GM18870 (cell line): ENCODE data around the gene GTF2H4.

Source experiments
- ATAC-seq: cut with Tn5 transposase; IDR thresholded peaks from one replicate; pipeline ENCODE4 v1.9.1; 2021; ENCODE audit warnings: moderate library complexity; ENCODE audit not compliant: unreplicated experiment

Gene GTF2H4

DNA sequence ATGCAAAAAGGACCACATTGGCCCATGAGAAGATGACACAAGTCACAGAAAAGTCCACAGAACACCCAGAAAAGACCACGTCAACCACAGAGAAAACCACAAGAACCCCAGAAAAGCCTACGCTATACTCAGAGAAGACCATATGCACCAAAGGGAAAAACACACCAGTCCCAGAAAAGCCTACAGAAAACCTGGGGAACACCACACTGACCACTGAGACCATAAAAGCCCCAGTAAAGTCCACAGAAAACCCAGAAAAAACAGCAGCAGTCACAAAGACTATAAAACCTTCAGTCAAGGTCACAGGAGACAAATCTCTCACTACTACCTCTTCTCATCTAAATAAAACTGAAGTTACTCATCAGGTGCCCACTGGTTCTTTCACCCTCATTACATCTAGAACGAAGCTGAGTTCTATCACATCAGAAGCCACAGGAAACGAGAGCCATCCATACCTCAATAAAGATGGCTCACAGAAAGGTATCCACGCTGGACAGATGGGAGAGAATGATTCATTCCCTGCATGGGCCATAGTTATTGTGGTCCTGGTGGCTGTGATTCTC lies 44.0 kb downstream of the GTF2H4 start:
- ATAC-seq: no peak

- ATAC-seq: no peak
Measured at GRCh38 chr6:30954631-30955366, 46.8 kb downstream of the GTF2H4 start.

DNA sequence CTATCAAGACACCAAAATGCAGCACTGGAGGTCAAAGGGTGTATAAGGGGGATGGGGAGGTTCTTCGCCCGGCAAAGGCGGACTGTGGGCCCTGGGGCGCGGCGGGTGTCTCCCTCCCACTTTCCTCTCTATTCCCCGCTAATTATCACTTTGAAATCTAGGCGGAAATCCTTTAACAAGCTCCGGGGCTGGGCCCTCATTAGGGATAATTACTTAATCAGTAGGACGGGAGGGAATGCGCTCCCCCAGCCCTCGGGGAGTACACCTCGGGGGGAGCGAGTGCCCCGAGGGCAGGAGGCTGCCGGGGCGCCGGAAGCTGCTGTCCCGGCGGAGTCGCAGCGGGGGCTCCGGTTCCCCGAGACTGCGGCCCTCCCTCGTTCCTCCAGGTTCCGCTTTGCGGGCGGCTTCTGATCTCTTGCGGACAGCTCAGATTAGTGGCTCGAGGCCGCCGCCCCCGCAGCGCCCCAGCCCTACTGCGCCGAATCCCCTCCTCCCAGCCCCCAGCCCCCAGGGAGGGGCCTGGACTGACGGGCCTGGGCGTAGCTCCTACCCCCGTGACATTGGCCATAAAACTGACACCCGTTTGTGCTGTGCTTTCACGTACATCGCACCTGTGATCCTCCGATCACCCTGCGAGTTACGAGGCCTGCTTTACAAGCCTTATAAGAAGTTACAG lies 47.5 kb downstream of the GTF2H4 start:
- no peak for ATAC-seq

DNA sequence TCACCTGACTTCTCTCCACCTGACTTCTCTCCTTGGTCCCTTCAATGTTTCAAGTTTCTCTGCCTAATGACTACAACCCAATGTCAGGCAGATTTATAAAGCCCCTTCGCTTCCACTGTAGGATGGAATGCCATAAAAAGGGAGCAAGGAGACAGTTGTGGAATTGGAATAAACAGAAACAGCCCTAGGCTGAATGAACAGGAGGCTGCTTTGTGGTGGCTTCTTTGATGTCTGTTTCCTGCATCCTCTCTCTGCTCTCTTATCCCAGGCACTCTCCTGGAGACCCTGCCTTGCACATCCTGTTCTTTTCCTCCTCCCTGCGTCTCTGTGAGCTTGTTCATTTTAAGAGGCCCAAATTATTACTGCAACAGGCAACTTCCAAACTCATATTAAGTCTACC lies 49.7 kb downstream of the GTF2H4 start:
- ATAC-seq: no peak

DNA sequence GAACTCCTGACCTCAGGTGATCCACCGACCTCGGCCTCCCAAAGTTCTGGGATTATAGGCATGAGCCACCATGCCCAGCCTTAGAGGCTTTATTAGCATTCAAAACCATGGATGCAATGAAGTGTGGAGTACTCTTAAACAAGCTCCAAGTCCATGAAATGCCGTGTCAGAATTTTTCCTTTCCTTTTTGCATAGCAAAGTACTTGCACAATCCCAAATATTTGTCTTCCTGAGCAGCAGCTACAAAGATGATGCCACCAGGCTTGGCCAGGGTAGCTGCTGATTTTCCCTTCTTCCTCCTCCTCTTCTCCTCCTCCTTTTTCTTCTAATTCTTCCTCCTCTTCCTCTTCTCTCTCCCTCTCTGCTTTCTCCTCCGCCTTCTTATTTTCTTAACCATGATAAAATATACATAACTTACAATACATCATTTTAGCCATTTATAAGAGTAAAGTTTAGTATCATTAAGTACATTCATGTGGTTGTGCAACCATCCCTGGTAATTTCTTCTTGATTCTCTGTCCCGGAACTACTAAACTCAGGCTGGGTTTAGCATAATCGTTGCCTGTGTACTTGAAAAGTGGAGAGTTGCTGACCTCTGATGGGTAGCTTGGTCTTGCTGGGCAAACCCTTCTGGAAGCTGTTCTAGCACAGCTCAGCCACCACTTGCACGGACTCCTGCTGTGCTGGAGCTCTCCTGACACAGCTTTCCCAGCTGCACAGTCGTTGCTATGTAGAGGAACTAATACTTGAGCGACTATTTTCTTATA lies 53.1 kb downstream of the GTF2H4 start:
- no peak for ATAC-seq

- ATAC-seq: no peak
Measured at GRCh38 chr6:30962716-30963115, 54.7 kb downstream of the GTF2H4 start.

GRCh38 chr6:30963641-30964040 lies 55.6 kb downstream of the GTF2H4 start:
- no peak for ATAC-seq
